SK-N-SH (cell line): Measurements from ENCODE around the gene KCNT1.

ENCODE experiments used
- CTCF ChIP-seq: fragments of 200-600 bp; sonication (generic); IDR thresholded peaks from 2 replicates; pipeline ENCODE4 v1.6.1; 2017; ENCODE audit warnings: antibody characterized with exemption, mild to moderate bottlenecking, moderate library complexity
- EP300 ChIP-seq, 2 experiments: IDR thresholded peaks; 2 replicates each; pipeline versions ENCODE4 v1.4.0 to v1.6.1; 2012; ENCODE audit warnings: borderline replicate concordance in 1 of 2, low read depth in 1 of 2, low read length in 1 of 2
- EZH2phosphoT487 ChIP-seq: fragments of 200-600 bp; sonication (generic); IDR thresholded peaks from 2 replicates; pipeline ENCODE4 v1.6.1; 2017; ENCODE audit warnings: low read depth, mixed run types, mild to moderate bottlenecking, antibody characterized with exemption, moderate library complexity, borderline replicate concordance
- GATA2 ChIP-seq: sonication (generic); formaldehyde crosslinking; IDR thresholded peaks from 2 replicates; pipeline ENCODE4 v1.5.0; 2020; ENCODE audit warnings: mild to moderate bottlenecking, missing genetic modification reagents
- MAX ChIP-seq: IDR thresholded peaks from 2 replicates; pipeline ENCODE4 v1.4.0; 2012; ENCODE audit warnings: low read depth
- RFX5 ChIP-seq: IDR thresholded peaks from 2 replicates; pipeline ENCODE4 v1.6.1; 2012; ENCODE audit warnings: mild to moderate bottlenecking, improper control_type of control experiment, low read length
- TF ChIP-seq, protein P1 (sequence below): IDR thresholded peaks from 2 replicates; pipeline ENCODE4 v1.6.1; 2012; ENCODE audit warnings: mild to moderate bottlenecking, low read depth, low read length, moderate library complexity

- TF ChIP-seq EP300 (IDR thresholded peaks at IDR 0.05; ENCODE audit: borderline replicate concordance in 1 of 2, low read depth in 1 of 2, low read length in 1 of 2) (no peak), EZH2phosphoT487 (no peak), MAX (no peak), CTCF (no peak), RFX5 (no peak), GATA2 (CRISPR knock-in tag) (no peak)
- TF ChIP-seq, protein P1, sequence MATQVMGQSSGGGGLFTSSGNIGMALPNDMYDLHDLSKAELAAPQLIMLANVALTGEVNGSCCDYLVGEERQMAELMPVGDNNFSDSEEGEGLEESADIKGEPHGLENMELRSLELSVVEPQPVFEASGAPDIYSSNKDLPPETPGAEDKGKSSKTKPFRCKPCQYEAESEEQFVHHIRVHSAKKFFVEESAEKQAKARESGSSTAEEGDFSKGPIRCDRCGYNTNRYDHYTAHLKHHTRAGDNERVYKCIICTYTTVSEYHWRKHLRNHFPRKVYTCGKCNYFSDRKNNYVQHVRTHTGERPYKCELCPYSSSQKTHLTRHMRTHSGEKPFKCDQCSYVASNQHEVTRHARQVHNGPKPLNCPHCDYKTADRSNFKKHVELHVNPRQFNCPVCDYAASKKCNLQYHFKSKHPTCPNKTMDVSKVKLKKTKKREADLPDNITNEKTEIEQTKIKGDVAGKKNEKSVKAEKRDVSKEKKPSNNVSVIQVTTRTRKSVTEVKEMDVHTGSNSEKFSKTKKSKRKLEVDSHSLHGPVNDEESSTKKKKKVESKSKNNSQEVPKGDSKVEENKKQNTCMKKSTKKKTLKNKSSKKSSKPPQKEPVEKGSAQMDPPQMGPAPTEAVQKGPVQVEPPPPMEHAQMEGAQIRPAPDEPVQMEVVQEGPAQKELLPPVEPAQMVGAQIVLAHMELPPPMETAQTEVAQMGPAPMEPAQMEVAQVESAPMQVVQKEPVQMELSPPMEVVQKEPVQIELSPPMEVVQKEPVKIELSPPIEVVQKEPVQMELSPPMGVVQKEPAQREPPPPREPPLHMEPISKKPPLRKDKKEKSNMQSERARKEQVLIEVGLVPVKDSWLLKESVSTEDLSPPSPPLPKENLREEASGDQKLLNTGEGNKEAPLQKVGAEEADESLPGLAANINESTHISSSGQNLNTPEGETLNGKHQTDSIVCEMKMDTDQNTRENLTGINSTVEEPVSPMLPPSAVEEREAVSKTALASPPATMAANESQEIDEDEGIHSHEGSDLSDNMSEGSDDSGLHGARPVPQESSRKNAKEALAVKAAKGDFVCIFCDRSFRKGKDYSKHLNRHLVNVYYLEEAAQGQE, result no peak
Observed at GRCh38 chr9:135739271-135740220, 37.6 kb downstream of the KCNT1 start.
